HG02852 (cell line): ENCODE measurements around the gene ULK4.

Experiments used
- ATAC-seq: cut with Tn5 transposase; IDR thresholded peaks from one replicate; pipeline ENCODE4 v1.9.1; 2021; ENCODE audit warnings: mild to moderate bottlenecking, moderate library complexity; ENCODE audit not compliant: unreplicated experiment

ULK4 gene

DNA sequence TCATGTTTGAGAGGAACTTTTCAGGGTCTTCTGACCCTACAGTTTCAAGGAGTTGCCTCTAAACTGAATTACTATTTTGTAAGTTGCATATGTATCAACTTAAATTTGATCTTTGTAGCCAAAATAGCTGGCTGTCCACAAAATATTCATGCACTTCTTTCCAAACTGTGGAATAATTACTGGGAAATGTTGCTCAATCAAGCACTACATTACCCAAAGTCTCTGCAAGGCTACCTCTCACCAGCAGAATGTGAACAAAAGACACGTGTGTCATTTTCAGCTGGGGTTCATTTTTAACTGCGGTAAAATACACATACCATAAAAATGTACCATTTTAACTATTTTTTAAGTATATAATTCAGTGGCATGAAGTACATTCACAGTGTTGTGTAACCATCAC lies 442.2 kb downstream of the ULK4 start:
- no peak for ATAC-seq

DNA sequence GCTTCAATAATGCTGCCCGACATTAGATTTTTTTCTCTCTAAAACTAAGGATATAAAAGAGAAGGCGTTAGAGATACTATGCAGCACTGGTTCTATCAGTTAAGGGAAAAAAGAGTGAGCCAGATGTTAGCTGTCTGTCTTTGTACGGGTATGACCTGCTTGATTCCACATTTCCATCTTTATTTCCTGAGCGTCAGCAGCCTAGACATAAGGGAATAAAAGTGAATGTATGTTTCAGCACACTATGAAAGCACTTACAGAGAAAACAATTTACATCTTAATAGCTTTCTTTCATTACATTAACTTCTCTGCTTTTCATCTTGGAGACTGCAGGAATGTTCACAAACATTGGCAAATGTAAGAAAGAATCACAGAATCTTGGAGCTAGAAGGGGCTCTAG lies 443.3 kb downstream of the ULK4 start:
- ATAC-seq, result no peak

DNA sequence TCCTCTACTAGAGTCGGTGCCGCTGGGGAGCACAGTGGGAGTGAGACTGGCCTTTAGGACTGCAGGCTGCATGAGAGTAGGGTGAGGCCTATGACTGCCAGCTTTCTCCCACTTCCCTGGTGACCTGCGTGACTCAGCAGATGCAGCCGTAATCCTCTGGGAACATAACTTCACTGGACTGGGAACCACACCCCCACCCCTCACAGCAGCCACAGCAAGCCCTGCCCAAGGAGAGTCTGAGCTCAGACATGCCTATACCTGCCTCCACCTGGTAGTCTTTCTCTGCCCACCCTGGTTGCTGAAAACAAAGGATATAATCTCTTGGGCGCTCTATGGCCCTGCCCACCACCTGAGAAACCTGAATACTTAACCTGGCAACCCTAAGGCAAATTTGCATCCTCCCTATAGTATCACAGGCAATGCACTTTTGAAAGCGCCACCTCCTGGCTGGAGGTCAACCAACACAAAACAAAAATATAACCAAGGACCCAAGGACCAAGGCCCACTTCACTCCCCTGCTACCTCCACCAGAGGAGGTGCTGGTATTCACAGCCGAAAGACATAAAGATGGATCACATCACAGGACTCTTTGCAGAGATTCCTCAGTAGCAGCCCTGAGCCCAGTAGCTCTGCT lies 453.7 kb downstream of the ULK4 start:
- no peak for ATAC-seq

DNA sequence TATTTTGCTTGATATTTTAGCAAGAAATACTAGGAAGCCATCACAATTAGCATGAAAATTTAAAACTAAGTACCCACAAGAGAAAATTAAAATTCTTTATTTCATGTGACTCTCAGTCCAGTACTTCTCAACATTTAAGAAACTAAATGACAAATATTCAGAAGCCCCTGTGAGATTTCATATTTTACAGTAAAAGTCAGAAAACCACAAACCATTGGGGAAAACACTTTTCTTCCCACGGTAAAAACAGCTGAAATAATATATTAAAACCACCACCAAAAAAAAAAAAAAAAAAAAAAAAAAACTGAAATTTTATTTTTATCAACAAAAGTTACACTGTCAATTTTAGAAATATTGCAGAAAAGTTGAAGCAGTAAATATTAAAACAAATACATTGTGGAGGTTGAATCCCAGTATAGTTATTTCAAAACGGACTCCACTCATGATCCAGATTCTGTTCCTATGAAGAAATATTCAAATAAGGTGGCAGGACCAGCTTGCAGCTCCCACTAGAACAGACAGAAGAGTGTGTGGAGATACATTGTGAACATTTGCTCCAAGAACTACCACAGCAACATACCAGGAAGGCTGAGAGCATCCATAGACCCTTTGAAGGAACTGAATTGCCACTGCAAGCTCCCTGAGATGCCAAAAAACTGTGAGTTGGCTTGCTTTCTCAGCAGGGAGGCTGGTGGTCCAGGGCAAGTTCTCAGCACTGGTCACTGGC lies 454.4 kb downstream of the ULK4 start:
- ATAC-seq, result no peak

DNA sequence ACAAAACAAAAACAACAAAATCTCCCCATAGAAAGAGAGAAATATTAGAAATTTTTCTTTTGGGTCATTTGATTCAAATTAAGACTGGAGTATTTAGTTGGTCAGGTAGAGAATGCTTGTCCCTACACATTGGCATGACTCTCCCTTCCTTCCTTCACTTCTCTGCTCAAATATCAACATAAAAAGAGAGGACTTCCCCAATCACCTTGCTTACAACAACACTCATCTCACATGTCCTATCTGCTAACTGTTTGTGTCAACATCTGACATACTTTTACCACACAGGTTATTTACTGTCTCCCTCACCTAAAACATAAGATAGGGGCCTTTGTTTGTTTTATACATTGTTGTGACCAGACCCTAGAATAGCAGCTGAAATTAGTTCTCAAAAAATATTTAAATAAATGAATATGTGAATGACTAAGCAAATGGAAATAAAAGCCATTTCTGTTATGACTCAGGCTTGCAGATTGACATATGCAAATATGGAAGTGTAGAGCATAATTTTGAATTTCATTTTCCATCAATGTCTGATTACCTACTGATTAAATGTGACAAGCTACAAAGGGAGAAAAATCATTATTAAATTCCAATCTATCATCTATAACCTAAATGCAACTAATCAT lies 457.8 kb downstream of the ULK4 start:
- no peak for ATAC-seq

DNA sequence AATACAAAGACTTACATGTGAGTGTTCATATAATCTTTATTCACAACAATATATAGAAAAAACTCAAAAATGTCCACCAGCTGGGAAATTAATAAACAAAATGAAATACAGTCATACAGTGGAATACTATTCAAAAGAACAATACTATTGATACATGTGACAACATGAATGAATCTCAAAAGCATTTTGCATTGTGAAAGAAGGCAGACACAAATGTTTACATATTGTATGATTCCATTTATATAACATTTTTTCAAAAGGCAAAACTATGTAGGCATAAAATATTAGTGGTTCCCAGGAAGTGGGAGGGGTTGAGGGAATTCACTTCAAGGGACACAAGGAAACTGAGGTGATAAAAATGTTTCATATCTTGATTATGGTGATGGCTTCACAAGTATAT lies 459.4 kb downstream of the ULK4 start:
- ATAC-seq, result no peak

DNA sequence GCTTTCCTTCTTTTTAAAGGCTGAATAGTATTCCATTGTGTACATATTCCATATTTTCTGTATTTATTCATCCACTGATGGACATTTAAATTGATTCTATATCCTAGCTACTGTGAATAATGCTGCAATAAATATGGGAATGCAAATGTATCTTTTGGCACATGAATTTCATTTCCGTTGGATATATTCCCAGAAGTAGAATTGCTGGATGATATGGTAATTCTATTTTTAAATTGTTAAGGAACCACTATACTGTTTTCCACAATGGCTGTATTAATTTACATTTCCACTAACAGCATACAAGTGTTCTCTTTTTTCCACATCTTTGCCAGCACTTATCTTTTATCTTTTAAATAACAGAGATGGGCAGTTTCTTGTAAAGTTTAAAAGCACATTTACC lies 459.9 kb downstream of the ULK4 start:
- no peak for ATAC-seq

DNA sequence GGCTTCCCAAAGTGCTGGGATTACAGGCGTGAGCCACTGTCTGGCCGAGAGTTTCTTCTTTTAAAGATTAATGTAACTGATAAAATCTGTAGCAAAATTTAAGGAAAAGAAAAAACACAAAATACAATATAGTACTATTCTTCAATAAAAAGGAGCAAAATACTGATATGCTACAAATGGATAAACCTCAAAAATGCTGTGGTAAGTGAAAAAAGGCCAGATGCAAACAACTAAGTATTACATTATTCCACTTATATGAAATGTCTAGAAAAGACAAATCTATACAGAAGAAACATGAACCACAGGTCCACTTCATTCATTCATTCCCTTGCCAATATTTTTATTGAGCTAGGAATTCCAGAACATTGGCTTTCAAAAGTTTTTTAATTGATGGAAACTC lies 463.1 kb downstream of the ULK4 start:
- ATAC-seq, result no peak

DNA sequence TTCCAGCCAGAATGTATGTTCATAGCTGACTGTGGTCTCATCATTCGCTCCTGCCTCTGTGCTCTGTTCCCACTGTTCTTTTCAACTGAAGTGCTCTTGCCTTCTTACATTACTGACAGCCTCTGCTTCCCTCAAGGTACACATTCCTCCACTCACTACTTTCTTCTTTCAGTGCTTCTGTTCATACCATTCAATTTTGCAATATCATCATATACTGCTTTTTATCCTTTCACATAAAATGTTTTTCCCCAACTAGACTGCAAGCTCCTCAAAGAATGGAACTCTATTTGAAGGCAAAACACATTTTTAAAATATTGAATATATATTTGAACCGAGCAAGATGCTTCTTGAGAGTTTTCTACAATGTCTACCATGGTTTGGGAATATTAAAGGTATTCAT lies 471.5 kb downstream of the ULK4 start:
- no peak for ATAC-seq

DNA sequence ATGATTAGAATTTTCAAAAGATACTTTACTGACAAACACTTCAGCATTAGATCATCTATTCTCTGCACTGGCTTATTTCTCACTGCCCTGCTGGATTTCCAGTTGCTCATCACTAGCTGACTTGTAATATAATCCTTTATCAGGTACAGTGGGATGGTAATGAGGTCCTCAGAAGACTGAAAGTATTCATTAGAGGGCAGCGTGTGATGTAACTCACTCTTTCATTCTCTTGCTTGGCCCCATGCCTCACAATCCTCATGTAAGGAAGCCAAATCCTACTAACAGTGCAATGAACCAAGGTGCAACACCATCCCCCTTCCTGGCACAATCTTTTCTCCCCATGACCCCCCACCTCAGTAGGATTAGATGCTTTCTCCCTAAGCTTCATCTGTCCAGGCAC lies 472.7 kb downstream of the ULK4 start:
- no peak for ATAC-seq

DNA sequence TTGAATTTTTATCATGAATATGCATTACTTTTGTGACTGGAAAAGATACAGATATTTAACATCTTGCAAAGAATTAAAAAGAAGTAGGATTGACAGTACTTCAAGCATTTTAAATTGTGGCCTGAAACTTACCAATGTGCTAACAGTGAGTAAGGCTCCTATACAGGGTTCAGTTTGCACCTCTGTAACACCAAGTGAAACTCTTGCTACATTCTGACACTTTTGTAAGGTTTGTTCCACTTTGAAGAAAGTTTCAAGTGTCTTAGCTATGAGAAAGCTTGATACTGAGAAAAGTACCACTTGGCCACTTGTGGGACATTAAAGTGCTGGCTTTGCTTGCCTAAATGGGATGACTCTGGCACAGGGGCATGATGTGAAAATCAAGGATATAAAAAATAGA lies 473.4 kb downstream of the ULK4 start:
- no peak for ATAC-seq

DNA sequence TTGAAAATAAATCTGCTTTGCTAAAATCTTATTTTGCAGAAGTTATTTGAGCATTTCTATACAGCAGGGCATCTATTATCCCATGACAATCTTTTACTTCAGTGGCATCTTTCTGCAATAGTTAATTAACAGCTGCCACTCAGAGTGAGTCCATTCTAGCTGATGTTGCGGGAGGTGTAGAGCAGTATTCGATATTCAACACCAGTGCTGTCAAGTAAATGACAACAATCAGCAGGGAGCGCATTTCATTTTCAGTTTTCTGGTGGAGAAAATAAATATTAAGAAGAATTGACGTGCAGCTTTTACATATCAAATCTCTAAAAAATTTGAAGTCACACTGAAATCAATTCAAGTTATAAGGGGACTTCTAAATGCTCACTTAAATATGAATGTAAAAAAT lies 476.4 kb downstream of the ULK4 start:
- ATAC-seq, result no peak

DNA sequence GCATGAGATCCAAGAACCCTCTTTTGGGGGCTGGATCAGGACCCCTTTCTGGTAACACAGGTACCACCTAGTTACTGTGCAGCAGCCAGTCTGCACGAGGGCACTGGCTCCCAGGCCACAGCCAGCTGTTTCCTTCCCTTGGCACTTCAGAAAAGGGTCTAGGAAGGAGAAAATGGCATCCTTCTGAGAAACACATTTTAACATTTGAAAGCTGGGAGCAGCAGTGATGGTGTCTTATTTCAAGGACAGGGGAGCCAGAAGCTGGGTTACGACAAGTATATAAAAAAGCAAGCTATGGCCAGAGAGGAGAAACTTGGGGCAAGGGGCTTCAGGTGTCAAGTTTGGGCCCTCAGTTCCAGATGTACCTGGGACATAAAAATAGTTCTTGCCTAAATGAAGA lies 479.8 kb downstream of the ULK4 start:
- ATAC-seq, result no peak

DNA sequence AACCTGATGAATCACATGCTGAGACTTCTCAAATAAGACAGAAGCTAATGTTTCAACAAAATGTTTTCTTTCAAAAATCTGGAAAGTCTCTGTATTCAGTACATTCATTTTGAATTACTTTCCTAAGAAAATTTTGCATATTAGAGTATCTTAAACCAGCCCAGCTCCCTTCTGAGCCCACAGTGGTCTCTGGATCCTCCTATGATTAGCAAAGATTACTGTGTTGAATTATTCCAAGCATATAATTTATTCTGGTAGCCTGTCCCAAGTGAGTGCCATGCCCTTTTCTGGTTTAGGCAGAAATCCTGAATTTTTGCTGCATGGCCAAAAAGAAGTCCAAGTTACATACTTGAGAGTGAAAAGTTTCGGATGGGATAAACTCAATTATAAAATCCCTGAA lies 483.6 kb downstream of the ULK4 start:
- no peak for ATAC-seq

DNA sequence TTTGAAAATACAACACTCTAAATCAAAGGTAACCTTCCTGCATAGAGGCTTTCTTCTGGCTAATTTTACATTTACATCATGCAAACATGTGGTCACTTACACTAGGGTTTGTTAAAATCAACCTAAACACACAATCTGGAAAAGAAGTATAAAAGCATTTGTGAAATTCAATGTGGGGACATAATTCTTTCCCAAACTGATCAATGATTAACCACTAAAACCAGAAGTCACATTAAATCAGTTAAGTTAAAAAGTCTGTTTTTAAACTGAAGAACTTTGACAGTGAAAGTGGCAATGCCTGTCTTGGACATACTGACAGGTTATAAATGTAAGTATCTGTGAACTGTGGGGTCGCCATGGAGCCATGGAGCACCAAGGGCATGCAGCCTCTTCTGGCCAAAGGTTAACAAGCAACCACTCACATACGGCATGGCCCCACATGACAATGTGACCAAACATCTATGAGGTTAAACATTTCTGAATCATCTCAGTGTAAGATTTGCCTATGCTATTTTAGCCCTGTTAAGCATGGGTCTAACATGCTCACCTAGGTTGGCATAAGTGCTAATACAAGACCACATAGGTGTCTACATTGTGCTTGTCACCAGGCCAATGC lies 484.4 kb downstream of the ULK4 start:
- ATAC-seq, result no peak

DNA sequence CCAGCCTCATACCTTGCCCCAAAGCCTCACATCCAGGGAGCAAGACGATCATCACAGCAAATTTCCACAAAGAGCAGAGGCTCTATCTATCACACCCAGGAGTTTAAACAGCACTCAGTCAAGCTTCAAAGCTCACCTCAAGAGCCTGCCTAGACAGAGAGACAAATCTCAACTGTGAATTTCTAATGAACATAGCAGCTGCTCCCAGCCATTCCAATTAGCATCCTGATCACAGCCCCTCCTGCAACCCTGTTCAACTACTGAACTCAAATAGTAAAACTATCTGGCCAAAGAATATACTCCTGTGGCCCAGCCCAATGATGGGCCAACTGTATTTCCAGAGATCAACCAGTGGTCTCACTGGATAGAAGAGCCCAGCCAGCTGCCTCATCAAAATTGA lies 492.8 kb downstream of the ULK4 start:
- no peak for ATAC-seq

DNA sequence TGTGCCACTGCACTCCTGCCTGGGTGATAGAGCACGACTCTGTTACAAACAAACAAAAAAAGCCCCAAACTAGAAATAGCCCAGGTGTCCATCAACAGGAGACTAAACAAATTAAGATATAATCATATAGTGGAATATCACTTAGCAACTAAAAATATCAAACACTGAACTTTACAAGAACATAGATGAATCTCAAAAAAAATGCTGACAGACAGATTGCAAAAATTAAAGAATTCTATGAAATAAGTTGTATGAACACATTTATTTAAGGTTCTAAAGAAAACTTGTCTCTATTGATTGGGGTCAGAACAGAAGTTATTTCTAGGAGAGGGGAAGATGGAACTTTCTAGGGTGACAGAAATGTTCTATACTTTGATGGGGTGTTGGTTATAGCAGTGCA lies 494.4 kb downstream of the ULK4 start:
- ATAC-seq, result no peak

DNA sequence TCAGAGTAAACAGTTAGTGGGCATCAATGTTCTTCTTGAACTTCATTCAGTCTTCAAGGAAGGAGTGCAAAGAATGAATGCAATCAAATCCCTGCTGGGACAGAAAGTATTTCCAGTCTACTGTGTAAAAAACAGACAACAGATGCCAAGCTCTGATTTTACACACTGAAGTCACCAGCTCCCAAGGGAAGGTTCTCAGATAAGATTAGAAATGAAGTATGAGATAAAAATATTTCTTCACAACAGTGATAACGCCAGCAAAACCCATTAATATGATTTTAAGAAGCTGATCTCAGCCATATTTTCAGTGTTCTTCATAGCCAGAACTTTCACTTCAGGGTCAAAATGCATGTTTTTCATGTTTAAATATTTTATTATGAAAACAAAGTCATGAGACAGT lies 497.0 kb downstream of the ULK4 start:
- no peak for ATAC-seq

DNA sequence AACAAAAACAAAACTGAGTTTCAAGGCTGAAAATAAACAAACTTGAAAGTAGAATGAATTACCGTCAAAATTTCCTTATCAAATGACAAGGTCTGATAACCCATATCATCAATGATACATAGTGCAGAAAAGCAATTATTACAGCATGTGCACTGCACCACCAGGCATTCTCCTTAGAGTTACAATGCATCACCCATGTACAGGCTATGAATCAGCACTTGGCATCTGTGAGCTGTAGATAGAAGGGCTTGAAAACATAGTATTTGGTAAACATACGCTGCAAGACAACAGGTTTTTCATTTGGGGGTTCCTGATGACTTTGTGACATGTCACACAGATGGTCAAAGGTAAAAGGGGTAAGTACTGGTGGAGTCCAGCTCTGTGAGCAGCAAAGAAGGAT lies 497.5 kb downstream of the ULK4 start:
- no peak for ATAC-seq

DNA sequence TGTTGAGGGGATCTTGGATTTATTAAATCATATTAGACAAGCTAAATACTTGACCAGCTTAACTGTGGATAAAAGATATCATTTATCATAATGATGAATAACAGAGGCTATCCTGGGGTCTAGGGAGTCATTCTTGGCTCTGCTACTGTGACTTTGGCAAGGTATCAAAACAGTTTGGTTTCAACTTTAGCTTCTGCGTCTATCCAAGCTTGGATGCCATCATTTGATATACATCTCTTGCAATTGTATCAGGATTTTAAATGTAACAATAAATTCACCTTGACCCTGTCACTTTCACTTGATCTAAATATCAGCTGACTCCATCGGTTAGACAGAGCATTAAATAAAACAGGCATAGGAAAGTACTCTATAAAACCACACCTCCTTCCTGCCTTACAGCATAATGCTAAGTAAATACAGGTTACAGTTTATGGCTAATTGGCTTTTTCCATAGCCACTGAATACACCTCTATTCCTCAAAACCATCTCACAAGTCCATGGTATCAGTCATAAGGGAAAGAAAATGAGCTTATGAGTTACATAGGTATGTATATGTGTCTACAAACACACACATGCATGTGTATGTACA lies 499.7 kb downstream of the ULK4 start:
- no peak for ATAC-seq

DNA sequence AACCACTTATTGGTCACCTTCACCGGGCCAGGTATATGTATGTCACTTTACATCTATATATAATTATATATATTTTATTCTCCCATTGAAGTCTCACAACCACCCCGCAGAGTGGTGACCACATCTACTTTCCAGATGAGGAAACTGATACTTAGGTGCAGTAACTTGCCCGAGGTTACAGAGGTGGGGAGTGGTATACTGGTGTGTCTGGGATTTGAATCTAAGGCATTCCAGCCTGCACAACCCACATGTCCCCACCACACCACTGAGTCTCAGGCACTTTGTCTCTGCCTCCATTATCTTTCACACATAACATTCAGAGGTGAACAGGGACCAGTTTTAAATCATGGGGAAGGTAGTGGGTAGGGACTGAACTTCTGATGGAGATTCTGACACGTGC lies 501.2 kb downstream of the ULK4 start:
- no peak for ATAC-seq

DNA sequence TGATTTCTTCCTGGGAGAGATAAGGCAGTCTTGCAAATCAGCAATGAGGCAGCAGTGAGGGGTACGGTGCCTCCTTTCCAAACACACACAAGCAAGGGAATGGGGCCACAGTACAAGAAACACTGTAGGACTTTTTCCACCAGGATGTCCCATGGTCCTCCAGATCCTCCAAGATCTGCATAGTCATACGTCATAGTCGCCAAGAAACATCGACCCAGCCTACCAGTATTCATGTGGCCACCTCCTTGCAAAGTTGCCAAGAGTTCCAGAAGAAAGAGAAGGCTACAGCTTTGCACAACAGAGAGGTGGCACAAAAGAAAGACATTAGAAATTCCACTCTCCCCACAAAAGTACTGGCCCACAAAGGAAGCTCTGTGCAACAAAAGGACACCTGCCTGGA lies 504.7 kb downstream of the ULK4 start:
- no peak for ATAC-seq
